ENCODE results near the gene RPP40.
"Not testable (repeated sequence)": the region's sequence is repeated elsewhere in the genome, so short reads cannot be mapped to it uniquely, and the experiment has no call there.

The RPP40 gene

GRCh38 chr6:5014072-5014561, 10.3 kb upstream of the RPP40 start:
- DNase-seq (ENCODE audit: low read depth in 2 of 2): no peak

- no peak for DNase-seq (ENCODE audit: low read depth in 2 of 2)
Observed at GRCh38 chr6:5012519-5012918, 8.7 kb upstream of the RPP40 start.

- no peak for DNase-seq (ENCODE audit: low read depth in 2 of 2)
Observed at GRCh38 chr6:5011346-5011745, 7.5 kb upstream of the RPP40 start.

- DNase-seq (ENCODE audit: low read depth in 2 of 2): no peak
Observed at GRCh38 chr6:5007531-5007930, 3.7 kb upstream of the RPP40 start.

- DNase-seq (ENCODE audit: low read depth in 2 of 2): no peak
Observed at GRCh38 chr6:5006222-5006621, 2.4 kb upstream of the RPP40 start.

GRCh38 chr6:5005038-5005433, 1.2 kb upstream of the RPP40 start:
- not testable (repeated sequence) for DNase-seq (ENCODE audit: low read depth in 2 of 2)

- no peak for DNase-seq (ENCODE audit: low read depth in 2 of 2)
Observed at GRCh38 chr6:5004373-5005037, 668 bp upstream of the RPP40 start.

- DNase-seq (ENCODE audit: low read depth in 2 of 2): no peak
Observed at GRCh38 chr6:4999586-4999985, 4.3 kb downstream of the RPP40 start.

- no peak for DNase-seq (ENCODE audit: low read depth in 2 of 2)
Observed at GRCh38 chr6:4997862-4998261, 6.0 kb downstream of the RPP40 start.

GRCh38 chr6:4994741-4995140, 9.1 kb downstream of the RPP40 start:
- DNase-seq (ENCODE audit: low read depth in 2 of 2): no peak

GRCh38 chr6:4987432-4987831, 16.4 kb downstream of the RPP40 start:
- DNase-seq (ENCODE audit: low read depth in 2 of 2): no peak

- DNase-seq (ENCODE audit: low read depth in 2 of 2): no peak
Observed at GRCh38 chr6:4986999-4987398, 16.8 kb downstream of the RPP40 start.

GRCh38 chr6:4983322-4983721, 20.5 kb downstream of the RPP40 start:
- DNase-seq (ENCODE audit: low read depth in 2 of 2): no peak

- DNase-seq (ENCODE audit: low read depth in 2 of 2): no peak
Observed at GRCh38 chr6:4981761-4982160, 22.1 kb downstream of the RPP40 start.

- no peak for DNase-seq (ENCODE audit: low read depth in 2 of 2)
Observed at GRCh38 chr6:4979426-4979825, 24.4 kb downstream of the RPP40 start.

- no peak for DNase-seq (ENCODE audit: low read depth in 2 of 2)
Observed at GRCh38 chr6:4977468-4977867, 26.4 kb downstream of the RPP40 start.

- DNase-seq (ENCODE audit: low read depth in 2 of 2): no peak
Observed at GRCh38 chr6:4975506-4975905, 28.3 kb downstream of the RPP40 start.

GRCh38 chr6:4974962-4975361, 28.9 kb downstream of the RPP40 start:
- DNase-seq (ENCODE audit: low read depth in 2 of 2): no peak

GRCh38 chr6:4973982-4974745, 29.7 kb downstream of the RPP40 start:
- DNase-seq (ENCODE audit: low read depth in 2 of 2): no peak

GRCh38 chr6:4973415-4973814, 30.4 kb downstream of the RPP40 start:
- no peak for DNase-seq (ENCODE audit: low read depth in 2 of 2)

GRCh38 chr6:4972438-4972837, 31.4 kb downstream of the RPP40 start:
- DNase-seq (ENCODE audit: low read depth in 2 of 2): no peak

- no peak for DNase-seq (ENCODE audit: low read depth in 2 of 2)
Observed at GRCh38 chr6:4971851-4972250, 32.0 kb downstream of the RPP40 start.

- no peak for DNase-seq (ENCODE audit: low read depth in 2 of 2)
Observed at GRCh38 chr6:4970739-4971395, 33.0 kb downstream of the RPP40 start.

All from stimulated activated CD8-positive, alpha-beta memory T cell treated with anti-CD3 and anti-CD28 coated beads, Interleukin-15, amount 100 ng/mL, for 48 hours (primary cell).